ENCODE data around the gene TSPAN7. TPM values are rescaled to one million over a fixed set of nuclear protein-coding genes. Genes with fewer than 3 reads are reported as not detected.

The TSPAN7 gene
- total RNA-seq, result 0.28 TPM in 1 of 2 replicates, not detected in the other

GRCh38 chrX:38561126-38561868, at the start of gene TSPAN7:
TSPAN7 (plus strand) TSS chrX:38561542; CDS start chrX:38561547, 5 bp downstream.

Other genes with a start within 250 kb of the TSPAN7 start
- 5.2 and 5.9 TPM in 2 replicates for gene RPGR, start 234.0 kb upstream of the TSPAN7 start, total RNA-seq
- not detected in 2 replicates for gene OTC, start 208.9 kb upstream of the TSPAN7 start, total RNA-seq
- 37.8 and 60.4 TPM in 2 replicates for gene MID1IP1, start 239.9 kb downstream of the TSPAN7 start, total RNA-seq

All from regular cardiac myocyte (primary cell).